ENCODE data around the gene PLCB2.

- TF ChIP-seq CTCF (IDR thresholded peaks at IDR 0.05; ENCODE audit: insufficient read depth, low read depth, low read length) (no peak), EZH2 (IDR thresholded peaks at IDR 0.05; ENCODE audit: insufficient read depth, low read length) (no peak)
Measured at GRCh38 chr15:40264321-40265153, 43.2 kb downstream of the PLCB2 start.

Measured in astrocyte (in vitro differentiated cells and primary cell).